ENCODE measurements around the gene VHLL. TPM values are rescaled to one million over a fixed set of nuclear protein-coding genes. Genes with fewer than 3 reads are reported as not detected.

Gene VHLL
- total RNA-seq, 1 donor from 2014 or later = 0.48 TPM

DNA sequence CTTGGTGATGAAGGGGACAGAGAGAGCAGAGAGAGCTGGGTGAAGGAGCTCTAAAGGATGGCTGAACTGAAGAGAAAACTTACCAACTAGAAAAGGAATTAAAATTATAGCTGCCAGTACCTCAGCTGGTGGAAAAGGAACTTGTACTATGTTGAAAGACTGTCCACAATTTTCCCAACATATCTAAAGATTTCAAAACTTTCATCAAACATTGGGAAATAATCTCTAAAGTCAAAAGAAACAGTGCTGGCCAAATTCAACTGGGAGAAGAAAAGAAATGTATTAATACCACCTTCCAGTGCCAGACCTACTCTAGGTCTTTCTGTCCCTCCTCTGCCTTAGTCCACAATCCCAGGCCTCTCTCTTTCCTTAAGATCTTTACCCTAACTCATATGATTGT is 22.6 kb downstream of the VHLL start:
- Mint-ChIP-seq H3K27ac (no peak overlapping the region), H3K4me1 (ENCODE audit: unreplicated experiment) (peaks cover 11% of the 10 kb centered on the region), H3K36me3 (peaks cover 34% of the 10 kb centered on the region), H3K9me3 (no peaks in the 10 kb centered on the region), H3K4me3 (no peak overlapping the region), H3K27me3 (no peaks in the 10 kb centered on the region)
- TF ChIP-seq, protein P1, sequence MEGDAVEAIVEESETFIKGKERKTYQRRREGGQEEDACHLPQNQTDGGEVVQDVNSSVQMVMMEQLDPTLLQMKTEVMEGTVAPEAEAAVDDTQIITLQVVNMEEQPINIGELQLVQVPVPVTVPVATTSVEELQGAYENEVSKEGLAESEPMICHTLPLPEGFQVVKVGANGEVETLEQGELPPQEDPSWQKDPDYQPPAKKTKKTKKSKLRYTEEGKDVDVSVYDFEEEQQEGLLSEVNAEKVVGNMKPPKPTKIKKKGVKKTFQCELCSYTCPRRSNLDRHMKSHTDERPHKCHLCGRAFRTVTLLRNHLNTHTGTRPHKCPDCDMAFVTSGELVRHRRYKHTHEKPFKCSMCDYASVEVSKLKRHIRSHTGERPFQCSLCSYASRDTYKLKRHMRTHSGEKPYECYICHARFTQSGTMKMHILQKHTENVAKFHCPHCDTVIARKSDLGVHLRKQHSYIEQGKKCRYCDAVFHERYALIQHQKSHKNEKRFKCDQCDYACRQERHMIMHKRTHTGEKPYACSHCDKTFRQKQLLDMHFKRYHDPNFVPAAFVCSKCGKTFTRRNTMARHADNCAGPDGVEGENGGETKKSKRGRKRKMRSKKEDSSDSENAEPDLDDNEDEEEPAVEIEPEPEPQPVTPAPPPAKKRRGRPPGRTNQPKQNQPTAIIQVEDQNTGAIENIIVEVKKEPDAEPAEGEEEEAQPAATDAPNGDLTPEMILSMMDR (conservative IDR thresholded peaks at IDR 0.05) = no peak
- no peak for DNase-seq (ENCODE audit: extremely low spot score, unreplicated experiment)

DNA sequence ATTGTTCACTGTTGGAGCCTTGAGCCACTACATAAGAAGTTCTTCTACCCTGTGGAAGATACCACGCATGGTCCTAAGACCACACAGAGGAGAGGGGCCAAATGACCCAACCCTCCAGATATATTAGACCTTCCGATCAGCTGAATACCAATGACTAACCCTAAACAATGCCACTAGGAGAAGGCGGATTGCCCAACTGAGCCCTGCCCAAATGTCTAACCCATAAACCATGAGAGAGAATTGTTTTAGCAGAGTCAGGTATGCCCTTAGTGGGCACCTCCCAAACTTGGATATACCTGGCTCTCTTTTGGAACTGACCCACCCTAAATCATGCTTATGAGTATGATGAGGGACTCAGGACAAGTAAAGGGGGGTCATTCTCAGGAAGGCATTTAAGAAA is 28.8 kb downstream of the VHLL start:
- no peaks in the 10 kb centered on the region for H3K4me1 Mint-ChIP-seq (ENCODE audit: unreplicated experiment)
- no peaks in the 10 kb centered on the region for H3K9me3 Mint-ChIP-seq
- H3K36me3 Mint-ChIP-seq = peaks cover 43% of the 10 kb centered on the region
- no peak overlapping the region for H3K4me3 Mint-ChIP-seq
- H3K27me3 Mint-ChIP-seq = no peaks in the 10 kb centered on the region
- no peak overlapping the region for H3K27ac Mint-ChIP-seq
- no peak for DNase-seq (ENCODE audit: extremely low spot score, unreplicated experiment)
- TF ChIP-seq, protein P1 (conservative IDR thresholded peaks at IDR 0.05) = no peak

DNA sequence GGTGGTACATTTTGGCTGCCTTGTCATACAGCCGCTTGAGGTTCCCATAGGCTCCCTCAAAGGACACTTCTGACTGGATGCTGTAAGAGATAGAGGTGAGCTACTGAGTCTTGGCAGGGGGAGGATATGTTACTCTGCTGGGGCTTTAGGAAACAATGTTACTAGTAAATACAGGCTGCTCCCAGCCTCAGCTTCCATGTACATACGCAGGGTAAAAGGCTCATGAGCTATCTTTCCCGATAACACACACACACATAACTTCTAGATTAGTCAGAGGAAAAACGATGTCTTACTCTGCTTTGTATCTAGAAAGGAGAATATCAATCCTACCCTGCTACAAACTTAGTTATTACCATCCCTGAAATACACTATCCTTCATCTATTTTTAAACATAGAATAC is 30.8 kb downstream of the VHLL start:
- H3K27ac Mint-ChIP-seq = no peak overlapping the region
- TF ChIP-seq, protein P1 (conservative IDR thresholded peaks at IDR 0.05) = no peak
- no peaks in the 10 kb centered on the region for H3K4me1 Mint-ChIP-seq (ENCODE audit: unreplicated experiment)
- no peak overlapping the region for H3K4me3 Mint-ChIP-seq
- peaks cover 42% of the 10 kb centered on the region for H3K36me3 Mint-ChIP-seq
- no peaks in the 10 kb centered on the region for H3K27me3 Mint-ChIP-seq
- DNase-seq (ENCODE audit: extremely low spot score, unreplicated experiment) = no peak
- H3K9me3 Mint-ChIP-seq = no peaks in the 10 kb centered on the region

DNA sequence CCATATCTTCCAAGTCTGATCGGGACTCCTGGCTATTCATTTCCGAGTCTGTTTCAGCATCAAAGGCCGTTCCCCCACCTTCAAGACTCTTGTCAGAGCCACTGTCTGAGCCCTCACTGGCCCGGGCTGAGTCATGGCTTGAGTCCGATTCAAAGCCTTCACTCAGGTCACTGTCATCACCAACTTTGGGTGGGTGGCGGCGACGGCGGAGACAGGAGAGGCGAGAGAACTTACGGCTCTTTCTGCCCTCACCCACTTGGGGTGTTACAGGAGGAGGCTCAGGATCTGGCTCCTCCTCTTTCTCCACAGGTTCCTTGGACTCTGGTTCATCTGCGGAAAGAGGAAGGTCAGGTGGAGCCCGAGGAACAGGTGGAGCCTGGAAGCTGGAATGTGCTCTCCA is 33.1 kb downstream of the VHLL start:
- Mint-ChIP-seq H3K9me3 (no peaks in the 10 kb centered on the region), H3K27ac (no peak overlapping the region)
- no peak for DNase-seq (ENCODE audit: extremely low spot score, unreplicated experiment)

GRCh38 chr1:156263288-156263655 is 35.8 kb downstream of the VHLL start:
- DNase-seq (ENCODE audit: extremely low spot score, unreplicated experiment) = no peak
- TF ChIP-seq, protein P1 (conservative IDR thresholded peaks at IDR 0.05) = no peak
- Mint-ChIP-seq H3K4me3 (no peak overlapping the region), H3K27ac (no peak overlapping the region), H3K27me3 (no peaks in the 10 kb centered on the region), H3K9me3 (no peaks in the 10 kb centered on the region), H3K36me3 (peaks cover 45% of the 10 kb centered on the region), H3K4me1 (ENCODE audit: unreplicated experiment) (no peaks in the 10 kb centered on the region)

More for the DNA sequence above, 33.1 kb downstream of the VHLL start:
- no peaks in the 10 kb centered on the region for H3K27me3 Mint-ChIP-seq
- H3K4me1 Mint-ChIP-seq (ENCODE audit: unreplicated experiment) = no peaks in the 10 kb centered on the region
- TF ChIP-seq, protein P1 (conservative IDR thresholded peaks at IDR 0.05) = no peak
- H3K4me3 Mint-ChIP-seq = no peak overlapping the region
- peaks cover 40% of the 10 kb centered on the region for H3K36me3 Mint-ChIP-seq
